IMR-90 (cell line): ENCODE data around the gene GAPVD1. TPM values are rescaled to one million over a fixed set of nuclear protein-coding genes. Genes with fewer than 3 reads are reported as not detected.

Experiments
- ATAC-seq: fragments of 200-7000 bp; cut with Tn5 transposase; 2 replicates; pipeline ENCODE4 v1.9.1; 2020; ENCODE audit warnings: low read depth, mild to moderate bottlenecking, moderate library complexity
- BruUV-seq: library from RNA; stranded (reverse); fragments of 400-500 nt; replicated peaks from 2 replicates; lab custom pipeline; 2021; lab: Mats Ljungman, UMichigan
- CTCF ChIA-PET: fragments of 300-600 bp; formaldehyde crosslinking; extraction: SDS; loops from one replicate; lab custom pipeline; 2021; ENCODE audit warnings: antibody characterized with exemption; lab: Yijun Ruan, JAX
- POLR2A ChIA-PET: fragments of 300-600 bp; sonication (Branson Sonifier 250); formaldehyde crosslinking; loops from one replicate; lab custom pipeline; 2022; ENCODE audit warnings: antibody characterized with exemption; ENCODE audit not compliant: unreplicated experiment; lab: Charles Lee
- DNase-seq: peaks from one replicate; pipeline ENCODE4 v3.0.0; 2013
- H2AFZ ChIP-seq: replicated peaks from 2 replicates; pipeline ENCODE3; 2013; ENCODE audit warnings: low read length, mild to moderate bottlenecking; ENCODE audit not compliant: poor library complexity
- H2AK5ac ChIP-seq: 2 replicates; pipeline ENCODE4 v1.6.1; 2013; ENCODE audit warnings: low read depth, low read length, inconsistent platforms
- H2AK9ac ChIP-seq: replicated peaks from 2 replicates; pipeline ENCODE3; 2013; ENCODE audit warnings: mild to moderate bottlenecking, low read depth, low read length, moderate library complexity; ENCODE audit not compliant: poor library complexity
- H2BK120ac ChIP-seq: 2 replicates; pipeline ENCODE4 v1.6.1; 2013; ENCODE audit warnings: low read depth, low read length, inconsistent platforms
- H2BK15ac ChIP-seq: 3 replicates; pipeline ENCODE4 v1.6.1; 2013; ENCODE audit warnings: low read depth, low read length, inconsistent platforms
- H2BK20ac ChIP-seq: 2 replicates; pipeline ENCODE4 v1.6.1; 2013; ENCODE audit warnings: low read depth, mild to moderate bottlenecking, inconsistent platforms, low read length, moderate library complexity
- H2BK5ac ChIP-seq: 2 replicates; pipeline ENCODE4 v1.6.1; 2013; ENCODE audit warnings: mild to moderate bottlenecking, low read depth, low read length, inconsistent platforms; ENCODE audit not compliant: poor library complexity, severe bottlenecking
- H3K14ac ChIP-seq: replicated peaks from 2 replicates; pipeline ENCODE4 v1.6.1; 2013; ENCODE audit warnings: low read depth, low read length, inconsistent platforms
- H3K18ac ChIP-seq: 2 replicates; pipeline ENCODE4 v1.6.1; 2013; ENCODE audit warnings: low read depth, low read length, control low read depth
- H3K23ac ChIP-seq: 2 replicates; pipeline ENCODE4 v1.6.1; 2013; ENCODE audit warnings: low read depth, low read length, inconsistent platforms
- H3K27ac ChIP-seq: 2 replicates; pipeline ENCODE4 v1.5.1; 2013; ENCODE audit warnings: mild to moderate bottlenecking, control low read depth, low read length; ENCODE audit not compliant: insufficient read depth
- H3K27me3 ChIP-seq: 2 replicates; pipeline ENCODE4 v1.6.1; 2013; ENCODE audit warnings: low read length; ENCODE audit not compliant: control insufficient read depth, insufficient read depth
- H3K36me3 ChIP-seq: 2 replicates; pipeline ENCODE4 v1.6.1; 2013; ENCODE audit warnings: low read length, mixed read lengths; ENCODE audit not compliant: control insufficient read depth, insufficient read depth
- H3K4ac ChIP-seq: 2 replicates; pipeline ENCODE4 v1.6.1; 2013; ENCODE audit warnings: low read depth, low read length, inconsistent platforms
- H3K4me1 ChIP-seq: 2 replicates; pipeline ENCODE4 v1.6.1; 2013; ENCODE audit warnings: low read length, mixed read lengths; ENCODE audit not compliant: control insufficient read depth, insufficient read depth
- H3K4me2 ChIP-seq: 2 replicates; pipeline ENCODE4 v1.6.1; 2013; ENCODE audit warnings: low read depth, mild to moderate bottlenecking, control low read depth, low read length, moderate library complexity
- H3K4me3 ChIP-seq: 2 replicates; pipeline ENCODE4 v1.5.1; 2013; ENCODE audit warnings: low read depth, mild to moderate bottlenecking, control low read depth, low read length, moderate library complexity; ENCODE audit not compliant: insufficient read depth
- H3K56ac ChIP-seq: 2 replicates; pipeline ENCODE4 v1.6.1; 2013; ENCODE audit warnings: low read length, inconsistent platforms; ENCODE audit not compliant: insufficient read depth; ENCODE audit errors: extremely low read depth
- H3K79me1 ChIP-seq, 2 experiments: 2 replicates each; pipeline ENCODE4 v1.6.1; 2013; ENCODE audit warnings: low read length in 2 of 2, inconsistent platforms in 1 of 2, low read depth in 1 of 2
- H3K9ac ChIP-seq: 2 replicates; pipeline ENCODE4 v1.6.1; 2013; ENCODE audit warnings: low read depth, low read length, control low read depth
- H3K9me1 ChIP-seq: 2 replicates; pipeline ENCODE4 v1.6.1; 2013; ENCODE audit warnings: low read length, inconsistent platforms; ENCODE audit not compliant: insufficient read depth
- H3K9me3 ChIP-seq: 2 replicates; pipeline ENCODE4 v1.6.1; 2013; ENCODE audit warnings: low read length; ENCODE audit not compliant: control insufficient read depth, insufficient read depth
- H4K20me1 ChIP-seq: 2 replicates; pipeline ENCODE4 v1.6.1; 2013; ENCODE audit warnings: low read length, inconsistent platforms; ENCODE audit not compliant: insufficient read depth
- H4K5ac ChIP-seq: 2 replicates; pipeline ENCODE4 v1.6.1; 2013; ENCODE audit warnings: mild to moderate bottlenecking, low read depth, low read length, control low read depth
- H4K8ac ChIP-seq, 2 experiments: 2 replicates each; pipeline ENCODE4 v1.6.1; 2013; ENCODE audit warnings: low read depth in 2 of 2, low read length in 2 of 2, control low read depth in 1 of 2, inconsistent platforms in 1 of 2
- H4K91ac ChIP-seq: 2 replicates; pipeline ENCODE4 v1.6.1; 2013; ENCODE audit warnings: low read depth, low read length, inconsistent platforms; ENCODE audit not compliant: insufficient read depth
- BHLHE40 ChIP-seq: fragments of 150-350 bp; IDR thresholded peaks from 2 replicates; pipeline ENCODE4 v1.6.1; 2016; ENCODE audit warnings: mild to moderate bottlenecking, low read depth, low read length
- RAD21 ChIP-seq: IDR thresholded peaks from 2 replicates; pipeline ENCODE4 v1.6.1; 2012; ENCODE audit warnings: low read length, improper control_type of control experiment
- RCOR1 ChIP-seq: IDR thresholded peaks from 2 replicates; pipeline ENCODE4 v1.6.1; 2012; ENCODE audit warnings: mild to moderate bottlenecking, low read length, improper control_type of control experiment; ENCODE audit not compliant: insufficient replicate concordance
- WGBS, 2 experiments: methylation state at CpG; one replicate each; pipeline versions ENCODE4 v1.1.5 to v1.1.7; 2013; ENCODE audit warnings: missing lambda C conversion rate in 2 of 2; ENCODE audit not compliant: insufficient read length in 1 of 2; ENCODE audit errors: extremely low coverage in 2 of 2; 5-methylcytosine and 5-hydroxymethylcytosine counted together
- dilution Hi-C: fragments of 300-500 bp; cut with HindIII; formaldehyde crosslinking; loops from one replicate; pipeline ENCODE4 v1.14.3; 2018; ENCODE audit warnings: low sequenced_read_pairs; ENCODE audit not compliant: unreplicated experiment
- in situ Hi-C: fragments of 300-500 bp; cut with MboI; formaldehyde crosslinking; loops from 3 replicates; pipeline ENCODE4 v1.14.3; 2019; ENCODE audit warnings: low sequenced_read_pairs, inconsistent platforms, mixed read lengths
- intact Hi-C: fragments of 100-400 bp; cut with micrococcal nuclease; formaldehyde crosslinking; loops from 2 replicates; pipeline ENCODE4 v1.10.0; 2022
- polyA plus RNA-seq, 3 experiments: library from polyadenylated mRNA; depleted of rRNA; stranded (reverse); fragments of >200 nt; gene quantifications; 2 replicates each; pipeline ENCODE4 v1.2.3, GENCODE V29; 2012; ENCODE audit warnings: low replicate concordance in 1 of 3
- total RNA-seq: library from RNA; depleted of rRNA; stranded (reverse); fragments of >200 nt; gene quantifications from 2 replicates; pipeline ENCODE4 v1.2.3, GENCODE V29; 2012

Gene GAPVD1
- total and polyA plus RNA-seq, 2 of the 4 experiments (the other 2 are of a cell fraction) = 13.8 to 50.9 TPM

DNA sequence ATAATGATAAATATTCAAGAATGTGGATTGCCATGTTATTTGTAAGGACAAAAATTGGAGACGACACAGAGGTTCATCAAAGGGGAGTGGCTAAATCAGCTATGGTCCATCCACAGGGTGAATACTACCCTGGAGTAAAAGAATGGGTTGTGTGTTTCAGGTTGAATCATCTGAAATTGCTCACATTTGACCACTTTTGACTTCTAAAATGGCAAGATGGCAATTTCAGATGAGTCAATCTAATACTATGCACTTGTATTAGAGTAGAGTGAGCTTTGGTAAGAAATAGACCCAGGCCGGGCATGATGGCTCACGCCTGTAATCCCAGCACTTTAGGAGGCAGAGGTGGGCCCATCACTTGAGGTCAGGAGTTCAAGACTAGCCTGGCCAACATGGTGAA, 131.8 kb downstream of the GAPVD1 start:
- intact Hi-C loops (no loop called here), dilution Hi-C loops (no loop called here), in situ Hi-C loops (no loop called here)
- DNase-seq (peak; percentile 71), ATAC-seq (peak; percentile 52)
- ChIA-PET POLR2A (no interaction called here), CTCF (interaction anchor here (0.5 kb wide), 1 partner anchor 735 kb away, joined by 3 read pairs; no protein-coding TSS in a partner anchor)
- Histone ChIP-seq H4K5ac (no peak overlapping the region), H3K14ac (no peak overlapping the region), H3K4me1 (no peaks in the 10 kb centered on the region), H3K4ac (no peak overlapping the region), H3K9ac (no peak overlapping the region), H2AFZ (no peak overlapping the region), H2BK5ac (no peak overlapping the region), H2BK120ac (no peak overlapping the region), H3K4me3 (no peak overlapping the region), H3K56ac (no peak overlapping the region), H3K23ac (no peak overlapping the region), H3K79me1 (no peaks in the 10 kb centered on the region), H2BK15ac (no peak overlapping the region), H3K9me1 (no peaks in the 10 kb centered on the region), H3K27ac (no peak overlapping the region), H2AK5ac (no peak overlapping the region), H4K91ac (no peak overlapping the region), H2AK9ac (no peak overlapping the region), H2BK20ac (no peak overlapping the region), H3K36me3 (no peaks in the 10 kb centered on the region), H3K4me2 (no peak overlapping the region), H4K8ac (no peak overlapping the region), H3K18ac (no peak overlapping the region), H3K9me3 (0 out of 2 replicates have a peak, but pooled peaks cover 2% of the 10 kb centered on the region), H3K27me3 (no peaks in the 10 kb centered on the region), H4K20me1 (no peaks in the 10 kb centered on the region)
- WGBS, 2 experiments = no CpG with 5 or more reads among the region's 3 CpGs
- TF ChIP-seq RAD21 = no peak
- no peak for TF ChIP-seq RCOR1
- no peak for TF ChIP-seq BHLHE40
- no TSS peak for BruUV-seq
